GM12873 (cell line): ENCODE results near the gene MYADML2.
A peak's percentile ranks its signal among the peaks of the same experiment; 100 is the strongest.

ENCODE experiments used
- CTCF ChIP-seq: IDR thresholded peaks from 2 replicates; pipeline ENCODE4 v1.5.1; 2012; ENCODE audit warnings: low read depth, mild to moderate bottlenecking, moderate library complexity, low read length, control low read depth; ENCODE audit not compliant: insufficient read depth; ENCODE audit errors: missing control alignments

MYADML2 gene

DNA sequence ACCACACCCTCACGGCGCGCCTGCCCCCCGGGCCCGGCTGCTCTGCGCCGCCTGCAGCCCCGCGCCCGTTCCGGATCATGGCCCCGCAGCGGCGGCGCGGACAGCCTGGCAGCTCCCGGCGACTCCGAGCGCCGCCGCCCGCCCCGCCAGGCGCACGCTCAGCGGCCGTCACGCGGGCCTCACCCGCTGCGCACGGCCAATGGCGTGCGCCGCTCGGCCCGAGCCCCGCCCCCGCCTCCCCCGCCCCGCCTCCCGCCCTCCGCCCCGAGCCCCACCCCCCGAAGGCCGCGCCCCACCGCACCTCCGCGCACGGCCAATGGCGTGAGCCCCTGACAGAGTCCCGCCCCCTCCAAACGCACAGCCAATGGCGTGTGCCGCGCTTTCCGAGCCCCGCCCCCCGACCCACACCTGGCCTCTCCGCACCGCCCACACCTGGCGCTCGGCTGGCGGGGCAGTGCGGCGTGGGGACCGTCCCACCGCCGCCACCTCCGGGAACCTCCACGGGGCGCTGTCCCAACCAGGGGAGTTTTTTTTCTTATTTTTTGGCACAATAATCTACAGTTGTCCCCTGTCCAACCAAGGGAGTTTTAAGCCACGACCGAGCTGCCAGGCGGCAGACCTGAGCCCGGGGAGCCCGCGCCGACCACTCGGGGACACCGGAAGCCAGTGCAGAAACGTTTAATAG lies 35.6 kb downstream of the MYADML2 start, which contains the start of gene PCYT2:
TSS of gene PCYT2 (minus strand) at position 123 of the 685 bp plus-strand sequence. CDS start at position 79, 44 bp downstream.
- peak; percentile 12 for TF ChIP-seq CTCF

DNA sequence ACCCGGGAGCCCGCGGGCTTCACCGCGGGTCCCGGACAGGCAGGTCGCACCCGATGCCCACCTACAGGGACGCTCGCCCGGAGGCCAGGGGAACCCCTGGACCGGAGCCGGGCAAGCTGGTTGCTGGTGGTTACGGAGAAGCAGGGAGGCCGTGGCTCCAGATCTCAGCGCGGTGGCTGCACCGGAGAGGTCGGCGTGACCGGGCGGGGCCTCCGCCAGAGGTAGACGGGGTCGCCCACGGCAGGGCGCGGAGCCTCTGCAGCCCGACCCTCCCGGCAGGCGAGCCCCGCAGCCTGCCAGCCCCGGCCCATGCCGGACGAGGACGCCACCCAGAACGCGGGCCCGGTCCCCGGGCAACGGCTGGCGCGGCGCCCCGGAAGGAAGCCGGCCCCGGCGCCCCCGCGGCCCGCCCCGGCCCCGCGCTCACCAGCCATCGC lies 36.2 kb downstream of the MYADML2 start:
- no peak for TF ChIP-seq CTCF

DNA sequence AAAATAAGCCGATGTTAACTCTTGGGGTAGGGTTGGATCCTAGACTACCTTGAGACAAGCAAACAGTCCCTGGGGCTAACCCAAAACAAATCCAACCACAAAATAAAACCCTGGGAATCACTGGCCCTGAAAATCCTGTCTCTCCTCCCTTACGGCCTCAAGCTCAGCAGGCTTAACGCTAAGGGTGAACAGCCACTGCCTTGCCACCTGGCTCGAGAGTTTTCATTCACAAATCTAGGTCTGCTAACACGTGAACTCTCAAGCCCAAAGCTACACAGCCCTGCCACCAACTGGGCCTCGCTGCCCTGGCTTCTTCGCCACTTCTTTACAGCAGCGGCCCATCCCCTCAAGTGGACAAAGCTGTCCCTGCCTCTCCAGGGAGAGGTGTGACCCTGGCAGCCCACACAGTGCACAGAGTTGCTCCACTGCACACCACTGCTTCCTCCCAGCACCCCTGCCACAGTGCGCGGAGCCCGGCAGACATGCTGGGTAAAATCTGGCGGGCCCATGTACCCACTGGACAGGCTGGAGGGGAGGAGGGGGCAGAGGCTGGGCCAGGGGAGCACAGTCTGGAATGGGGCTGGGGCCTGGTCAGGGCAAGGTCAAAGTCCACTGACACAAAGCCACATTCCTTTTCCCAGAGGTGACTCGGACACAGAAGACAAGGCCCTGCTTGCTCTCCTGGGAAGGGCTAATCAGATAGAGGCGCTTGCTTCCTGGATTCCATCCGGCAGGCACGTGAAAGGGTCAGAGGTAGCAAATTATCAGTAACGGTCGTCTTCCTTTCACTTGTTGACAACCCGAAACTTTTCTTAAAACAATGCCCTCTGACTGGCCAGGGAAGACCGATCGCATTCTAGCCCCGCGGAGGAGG lies 36.8 kb downstream of the MYADML2 start:
- no peak for TF ChIP-seq CTCF

- no peak for TF ChIP-seq CTCF
Observed at GRCh38 chr17:81909231-81909630, 37.8 kb downstream of the MYADML2 start.

GRCh38 chr17:81908793-81909192 lies 38.2 kb downstream of the MYADML2 start:
- no peak for TF ChIP-seq CTCF

- TF ChIP-seq CTCF = peak; percentile 31
Observed at GRCh38 chr17:81907219-81908145, 39.6 kb downstream of the MYADML2 start.
